PFSK-1 (cell line): ENCODE measurements around the gene PPTC7.

Source experiments
- FOXP2 ChIP-seq: optimal IDR thresholded peaks from 2 replicates; pipeline ENCODE3; 2011; ENCODE audit warnings: borderline replicate concordance, control low read depth, inconsistent platforms; ENCODE audit not compliant: insufficient read depth; ENCODE audit errors: extremely low read length, extremely low read depth
- POLR2AphosphoS5 ChIP-seq: IDR thresholded peaks from 2 replicates; pipeline ENCODE4 v1.6.1; 2012; ENCODE audit warnings: low read depth, mild to moderate bottlenecking, control low read depth, low read length, moderate library complexity
- SIN3A ChIP-seq: IDR thresholded peaks from 2 replicates; pipeline ENCODE4 v1.6.1; 2012; ENCODE audit warnings: mild to moderate bottlenecking, low read length, moderate library complexity, borderline replicate concordance; ENCODE audit not compliant: insufficient read depth
- TAF1 ChIP-seq: IDR thresholded peaks from 2 replicates; pipeline ENCODE4 v1.6.1; 2012; ENCODE audit warnings: low read length, control low read depth, borderline replicate concordance; ENCODE audit not compliant: insufficient read depth
- TF ChIP-seq, protein P1 (sequence below), 2 experiments: IDR thresholded peaks; 2 replicates each; pipeline versions ENCODE4 v1.6.1 to v1.8.0; 2011 to 2012; ENCODE audit warnings: low read depth in 2 of 2, low read length in 2 of 2, control low read depth in 1 of 2, inconsistent platforms in 1 of 2, mild to moderate bottlenecking in 1 of 2, moderate library complexity in 1 of 2; ENCODE audit not compliant: insufficient read depth in 1 of 2

The PPTC7 gene

DNA sequence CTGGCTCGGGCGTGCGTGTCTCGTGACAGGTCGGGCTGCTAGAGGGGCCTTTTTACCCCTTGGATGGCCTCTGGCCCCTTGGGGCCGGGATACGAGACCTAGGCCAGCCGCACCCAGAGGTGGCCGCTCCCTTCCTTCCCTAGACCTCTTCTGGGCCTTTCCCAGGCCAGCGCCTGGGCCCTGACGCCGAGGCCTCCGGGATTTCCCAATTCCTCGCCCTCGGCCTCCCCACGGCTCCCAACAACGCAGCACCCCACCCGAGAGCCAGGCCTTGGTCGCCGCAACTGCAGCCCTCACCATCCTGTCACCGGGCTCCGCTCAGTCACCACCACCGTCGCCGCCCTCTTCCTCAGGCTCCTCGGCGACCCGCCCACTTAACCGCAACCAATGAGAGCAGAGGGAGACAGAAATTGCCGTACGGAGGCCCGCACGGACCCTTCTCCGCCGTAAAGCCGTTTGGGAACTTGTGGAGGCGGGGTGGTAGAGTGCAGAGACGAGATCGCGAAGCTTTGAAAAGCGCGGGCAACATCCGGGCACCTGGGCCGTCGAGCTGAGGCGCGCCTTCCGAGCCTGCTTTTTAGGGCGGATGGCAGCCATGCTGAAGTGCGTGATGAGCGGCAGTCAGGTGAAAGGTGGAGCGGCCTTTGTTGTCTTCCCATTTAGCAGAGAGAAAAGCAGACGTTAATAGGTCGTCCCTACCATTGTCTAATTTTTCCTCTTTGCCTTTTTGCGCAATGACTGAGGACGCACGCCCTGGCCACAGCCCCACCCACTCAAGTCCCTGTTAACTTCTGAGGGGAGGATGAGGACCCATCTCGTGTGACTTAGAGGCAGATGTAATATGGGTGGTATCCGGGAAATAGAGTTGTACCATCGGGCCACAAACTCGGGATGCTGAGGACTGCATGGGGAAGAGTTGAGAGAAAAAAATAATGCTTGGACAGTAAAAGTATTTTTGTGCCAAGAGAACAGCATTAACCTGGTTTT, 81.1 kb downstream of the PPTC7 start, which contains the start of the genes RAD9B and VPS29:
RAD9B (plus strand) TSS at position 580 of the 987 bp plus-strand sequence; CDS start at position 587, 7 bp downstream.
VPS29 (minus strand) TSS at position 360 of the 987 bp plus-strand sequence; CDS start at position 300, 60 bp downstream.
- TF ChIP-seq FOXP2 (peak; percentile 38), TAF1 (peak; percentile 76; the same call in 1 of the 2 replicates), POLR2AphosphoS5 (peak; percentile 78), SIN3A (no peak)
- TF ChIP-seq, protein P1, sequence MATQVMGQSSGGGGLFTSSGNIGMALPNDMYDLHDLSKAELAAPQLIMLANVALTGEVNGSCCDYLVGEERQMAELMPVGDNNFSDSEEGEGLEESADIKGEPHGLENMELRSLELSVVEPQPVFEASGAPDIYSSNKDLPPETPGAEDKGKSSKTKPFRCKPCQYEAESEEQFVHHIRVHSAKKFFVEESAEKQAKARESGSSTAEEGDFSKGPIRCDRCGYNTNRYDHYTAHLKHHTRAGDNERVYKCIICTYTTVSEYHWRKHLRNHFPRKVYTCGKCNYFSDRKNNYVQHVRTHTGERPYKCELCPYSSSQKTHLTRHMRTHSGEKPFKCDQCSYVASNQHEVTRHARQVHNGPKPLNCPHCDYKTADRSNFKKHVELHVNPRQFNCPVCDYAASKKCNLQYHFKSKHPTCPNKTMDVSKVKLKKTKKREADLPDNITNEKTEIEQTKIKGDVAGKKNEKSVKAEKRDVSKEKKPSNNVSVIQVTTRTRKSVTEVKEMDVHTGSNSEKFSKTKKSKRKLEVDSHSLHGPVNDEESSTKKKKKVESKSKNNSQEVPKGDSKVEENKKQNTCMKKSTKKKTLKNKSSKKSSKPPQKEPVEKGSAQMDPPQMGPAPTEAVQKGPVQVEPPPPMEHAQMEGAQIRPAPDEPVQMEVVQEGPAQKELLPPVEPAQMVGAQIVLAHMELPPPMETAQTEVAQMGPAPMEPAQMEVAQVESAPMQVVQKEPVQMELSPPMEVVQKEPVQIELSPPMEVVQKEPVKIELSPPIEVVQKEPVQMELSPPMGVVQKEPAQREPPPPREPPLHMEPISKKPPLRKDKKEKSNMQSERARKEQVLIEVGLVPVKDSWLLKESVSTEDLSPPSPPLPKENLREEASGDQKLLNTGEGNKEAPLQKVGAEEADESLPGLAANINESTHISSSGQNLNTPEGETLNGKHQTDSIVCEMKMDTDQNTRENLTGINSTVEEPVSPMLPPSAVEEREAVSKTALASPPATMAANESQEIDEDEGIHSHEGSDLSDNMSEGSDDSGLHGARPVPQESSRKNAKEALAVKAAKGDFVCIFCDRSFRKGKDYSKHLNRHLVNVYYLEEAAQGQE (IDR thresholded peaks at IDR 0.05; ENCODE audit: insufficient read depth in 1 of 2, low read depth in 2 of 2, low read length in 2 of 2): no peak

GRCh38 chr12:110501399-110501751, 81.7 kb downstream of the PPTC7 start:
- no peak for TF ChIP-seq SIN3A
- no peak for TF ChIP-seq FOXP2
- TF ChIP-seq, protein P1 (IDR thresholded peaks at IDR 0.05; ENCODE audit: insufficient read depth in 1 of 2, low read depth in 2 of 2, low read length in 2 of 2): no peak
- no peak for TF ChIP-seq TAF1
- TF ChIP-seq POLR2AphosphoS5: no peak

GRCh38 chr12:110498984-110499706, 84.0 kb downstream of the PPTC7 start:
- TF ChIP-seq FOXP2 (no peak), POLR2AphosphoS5 (no peak)
- TF ChIP-seq, protein P1 (IDR thresholded peaks at IDR 0.05; ENCODE audit: insufficient read depth in 1 of 2, low read depth in 2 of 2, low read length in 2 of 2): no peak
